Caco-2 (cell line): Measurements from ENCODE around the gene EHMT1. TPM values are rescaled to one million over a fixed set of nuclear protein-coding genes. Genes with fewer than 3 reads are reported as not detected.
A peak's percentile ranks its signal among the peaks of the same experiment; 100 is the strongest.
"Not testable (repeated sequence)": the region's sequence is repeated elsewhere in the genome, so short reads cannot be mapped to it uniquely, and the experiment has no call there.

ENCODE experiments used
- BruUV-seq: library from RNA; stranded (reverse); fragments of 400-500 nt; replicated peaks from 2 replicates; lab custom pipeline; 2021; lab: Mats Ljungman, UMichigan
- CTCF ChIA-PET: fragments of 300-600 bp; sonication (Branson Sonifier 250); formaldehyde crosslinking; loops from one replicate; lab custom pipeline; 2022; ENCODE audit warnings: antibody characterized with exemption; lab: Charles Lee
- POLR2A ChIA-PET: fragments of 300-600 bp; sonication (Branson Sonifier 250); formaldehyde crosslinking; loops from one replicate; lab custom pipeline; 2022; ENCODE audit warnings: antibody characterized with exemption; lab: Charles Lee
- DNase-seq, 2 experiments: peaks; one replicate each; pipeline versions ENCODE4 v3.0.0 to v3.0.0-alpha.2; 2020 to 2022
- H3K27me3 ChIP-seq: replicated peaks from 2 replicates; pipeline ENCODE4 v1.6.0; 2011; ENCODE audit warnings: low read length; ENCODE audit not compliant: control insufficient read depth, insufficient read depth
- H3K36me3 ChIP-seq: 2 replicates; pipeline ENCODE4 v1.5.1; 2011; ENCODE audit warnings: low read length; ENCODE audit not compliant: control insufficient read depth, insufficient read depth
- H3K4me1 ChIP-seq: fragments of 250-450 bp; sonication (Bioruptor Pico); 2 replicates; pipeline ENCODE4 v1.5.1; 2020; ENCODE audit warnings: mild to moderate bottlenecking
- H3K4me3 ChIP-seq: 2 replicates; pipeline ENCODE4 v1.5.1; 2011; ENCODE audit warnings: low read depth, mild to moderate bottlenecking, control low read depth, low read length
- H3K9me3 ChIP-seq: fragments of 250-450 bp; sonication (Bioruptor Pico); 2 replicates; pipeline ENCODE4 v1.5.1; 2020; ENCODE audit warnings: mild to moderate bottlenecking, moderate library complexity
- H3K27ac Mint-ChIP-seq: one replicate; pipeline ENCODE4 v1.8.0; 2022; ENCODE audit warnings: mixed read lengths; ENCODE audit not compliant: unreplicated experiment
- H3K27me3 Mint-ChIP-seq: one replicate; pipeline ENCODE4 v1.8.0; 2022; ENCODE audit warnings: mixed read lengths; ENCODE audit not compliant: insufficient read depth, unreplicated experiment
- H3K36me3 Mint-ChIP-seq: one replicate; pipeline ENCODE4 v1.8.0; 2022; ENCODE audit warnings: mild to moderate bottlenecking, mixed read lengths; ENCODE audit not compliant: insufficient read depth, unreplicated experiment
- H3K4me1 Mint-ChIP-seq: one replicate; pipeline ENCODE4 v1.8.0; 2022; ENCODE audit warnings: low read depth, mixed read lengths; ENCODE audit not compliant: unreplicated experiment
- H3K4me3 Mint-ChIP-seq: one replicate; pipeline ENCODE4 v1.8.0; 2022; ENCODE audit warnings: mild to moderate bottlenecking, moderate library complexity, mixed read lengths; ENCODE audit not compliant: unreplicated experiment
- H3K9me3 Mint-ChIP-seq: one replicate; pipeline ENCODE4 v1.8.0; 2022; ENCODE audit warnings: mixed read lengths; ENCODE audit not compliant: unreplicated experiment
- intact Hi-C: fragments of 100-400 bp; cut with micrococcal nuclease; formaldehyde crosslinking; loops from one replicate; pipeline ENCODE4 v1.10.0; 2022; ENCODE audit not compliant: unreplicated experiment
- microRNA-seq: library from miRNA; unstranded; fragments of <30 nt; microRNA quantifications from one replicate; pipeline ENCODE4 v1.2.0, GENCODE V29; 2022
- total RNA-seq: library from RNA; stranded (reverse); gene quantifications from 2 replicates; pipeline ENCODE4 v1.2.3, GENCODE V29; 2022
- TF ChIP-seq, protein P1 (sequence below), 2 experiments: fragments of 200-600 bp in 1 of 2; IDR thresholded peaks; 1 replicate in 1 of 2; 2 replicates in 1 of 2; pipeline versions ENCODE4 v1.5.1 to v1.8.0; 2011 to 2022; ENCODE audit warnings: antibody characterized with exemption in 1 of 2, control low read depth in 1 of 2, inconsistent platforms in 1 of 2, low read depth in 1 of 2, low read length in 1 of 2, mild to moderate bottlenecking in 1 of 2, moderate library complexity in 1 of 2; ENCODE audit not compliant: insufficient read depth in 1 of 2, severe bottlenecking in 1 of 2, unreplicated experiment in 1 of 2

Gene EHMT1
- total RNA-seq, 1 experiment from 2014 or later: 92.9 TPM

- ChIA-PET POLR2A (no interaction called here), CTCF (no interaction called here)
- no peaks in the 10 kb centered on the region for H3K4me1 ChIP-seq
- peaks cover 7% of the 10 kb centered on the region for H3K27me3 Mint-ChIP-seq
- no TSS peak for BruUV-seq
- no peaks in the 10 kb centered on the region for H3K9me3 ChIP-seq
- no peak overlapping the region for H3K27ac Mint-ChIP-seq
- H3K9me3 Mint-ChIP-seq: no peaks in the 10 kb centered on the region
- no peaks in the 10 kb centered on the region for H3K4me1 Mint-ChIP-seq
- no peaks in the 10 kb centered on the region for H3K36me3 Mint-ChIP-seq
- no peak overlapping the region for H3K4me3 ChIP-seq
- no peaks in the 10 kb centered on the region for H3K36me3 ChIP-seq
- TF ChIP-seq, protein P1, sequence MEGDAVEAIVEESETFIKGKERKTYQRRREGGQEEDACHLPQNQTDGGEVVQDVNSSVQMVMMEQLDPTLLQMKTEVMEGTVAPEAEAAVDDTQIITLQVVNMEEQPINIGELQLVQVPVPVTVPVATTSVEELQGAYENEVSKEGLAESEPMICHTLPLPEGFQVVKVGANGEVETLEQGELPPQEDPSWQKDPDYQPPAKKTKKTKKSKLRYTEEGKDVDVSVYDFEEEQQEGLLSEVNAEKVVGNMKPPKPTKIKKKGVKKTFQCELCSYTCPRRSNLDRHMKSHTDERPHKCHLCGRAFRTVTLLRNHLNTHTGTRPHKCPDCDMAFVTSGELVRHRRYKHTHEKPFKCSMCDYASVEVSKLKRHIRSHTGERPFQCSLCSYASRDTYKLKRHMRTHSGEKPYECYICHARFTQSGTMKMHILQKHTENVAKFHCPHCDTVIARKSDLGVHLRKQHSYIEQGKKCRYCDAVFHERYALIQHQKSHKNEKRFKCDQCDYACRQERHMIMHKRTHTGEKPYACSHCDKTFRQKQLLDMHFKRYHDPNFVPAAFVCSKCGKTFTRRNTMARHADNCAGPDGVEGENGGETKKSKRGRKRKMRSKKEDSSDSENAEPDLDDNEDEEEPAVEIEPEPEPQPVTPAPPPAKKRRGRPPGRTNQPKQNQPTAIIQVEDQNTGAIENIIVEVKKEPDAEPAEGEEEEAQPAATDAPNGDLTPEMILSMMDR (IDR thresholded peaks at IDR 0.05; ENCODE audit: insufficient read depth in 1 of 2, low read depth in 1 of 2, low read length in 1 of 2, severe bottlenecking in 1 of 2, unreplicated experiment in 1 of 2): no peak
- no peak for DNase-seq
- H3K4me3 Mint-ChIP-seq: no peak overlapping the region
- no peaks in the 10 kb centered on the region for H3K27me3 ChIP-seq
- intact Hi-C loops: no loop called here
These were observed 263.7 kb downstream of the EHMT1 start for GRCh38 chr9:137882506-137882821.

DNA sequence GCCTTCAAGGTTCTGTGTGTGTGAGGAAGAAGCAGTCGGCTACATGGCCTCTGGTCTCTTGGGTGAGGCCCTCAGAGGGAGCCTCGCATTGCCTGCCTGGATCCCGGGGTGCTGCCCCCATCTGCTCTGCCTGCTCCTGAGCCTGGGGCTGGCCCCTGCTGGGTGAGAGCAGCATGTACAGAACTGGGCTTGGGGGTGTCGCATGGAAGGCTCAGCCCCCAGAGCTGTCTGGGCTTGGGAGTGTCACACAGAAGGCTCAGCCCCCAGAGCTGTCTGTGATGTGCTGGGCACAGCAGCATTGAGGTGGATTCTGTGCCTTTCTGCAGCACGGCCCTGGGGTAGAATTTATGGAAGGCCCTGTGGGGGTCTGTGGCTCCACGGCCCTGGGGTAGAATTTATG is 265.2 kb downstream of the EHMT1 start:
- H3K4me1 ChIP-seq, H3K36me3 ChIP-seq, BruUV-seq, H3K27me3 Mint-ChIP-seq, CTCF ChIA-PET, H3K27me3 ChIP-seq, intact Hi-C loops, H3K4me1 Mint-ChIP-seq, DNase-seq, H3K36me3 Mint-ChIP-seq, H3K27ac Mint-ChIP-seq, H3K4me3 Mint-ChIP-seq, H3K9me3 ChIP-seq, H3K9me3 Mint-ChIP-seq, H3K4me3 ChIP-seq, POLR2A ChIA-PET: not testable (repeated sequence)

- intact Hi-C loops, BruUV-seq, H3K4me1 ChIP-seq, H3K27me3 Mint-ChIP-seq, H3K4me1 Mint-ChIP-seq, H3K27me3 ChIP-seq, H3K36me3 Mint-ChIP-seq, CTCF ChIA-PET, H3K9me3 Mint-ChIP-seq, H3K27ac Mint-ChIP-seq, H3K36me3 ChIP-seq, H3K4me3 Mint-ChIP-seq, POLR2A ChIA-PET, H3K4me3 ChIP-seq, H3K9me3 ChIP-seq: not testable (repeated sequence)
- DNase-seq: peak in 1 of 2 experiments; percentile 36
These were observed 265.7 kb downstream of the EHMT1 start for GRCh38 chr9:137884547-137884946.

- BruUV-seq, H3K36me3 ChIP-seq, H3K9me3 ChIP-seq, H3K36me3 Mint-ChIP-seq, DNase-seq, H3K4me1 Mint-ChIP-seq, H3K4me3 ChIP-seq, POLR2A ChIA-PET, H3K9me3 Mint-ChIP-seq, H3K27ac Mint-ChIP-seq, CTCF ChIA-PET, H3K27me3 Mint-ChIP-seq, H3K4me3 Mint-ChIP-seq, intact Hi-C loops, H3K27me3 ChIP-seq, H3K4me1 ChIP-seq: not testable (repeated sequence)
These were observed 266.3 kb downstream of the EHMT1 start for GRCh38 chr9:137885121-137885520.

Small RNA genes within 50 kb of the gene (microRNA-seq; reads per million reads assigned to microRNA genes)
- gene MIR602: not detected

Other genes starting within 250 kb of the EHMT1 start
- gene EXD3, start 195.8 kb upstream of the EHMT1 start, total RNA-seq: 10.9 and 11.2 TPM in 2 replicates
- gene NOXA1, start 195.6 kb upstream of the EHMT1 start, total RNA-seq: 7.3 and 8.6 TPM in 2 replicates
- gene ENTPD8, start 177.6 kb upstream of the EHMT1 start, total RNA-seq: 8.5 and 8.6 TPM in 2 replicates
- 65.5 and 67.6 TPM in 2 replicates for gene NSMF, start 159.7 kb upstream of the EHMT1 start, total RNA-seq
- gene PNPLA7, start 68.6 kb upstream of the EHMT1 start, total RNA-seq: 1.8 TPM in 2 replicates
- gene MRPL41, start 67.1 kb upstream of the EHMT1 start, total RNA-seq: 44.2 and 48.6 TPM in 2 replicates
- gene DPH7, start 40.1 kb upstream of the EHMT1 start, total RNA-seq: 51.9 and 58.4 TPM in 2 replicates
- 66.3 and 66.9 TPM in 2 replicates for gene ZMYND19, start 28.5 kb upstream of the EHMT1 start, total RNA-seq
- 61.1 and 66.6 TPM in 2 replicates for gene ARRDC1, start 13.3 kb upstream of the EHMT1 start, total RNA-seq